HepG2 (cell line): ENCODE data around the gene CCDC148. TPM values are rescaled to one million over a fixed set of nuclear protein-coding genes. Genes with fewer than 3 reads are reported as not detected.
A peak's percentile ranks its signal among the peaks of the same experiment; 100 is the strongest.

Experiments used
- ATAC-seq: fragments of 200-7000 bp; cut with Tn5 transposase; 3 replicates; pipeline ENCODE4 v1.9.1; 2020; ENCODE audit warnings: mild to moderate bottlenecking, moderate library complexity
- BruUV-seq: library from RNA; stranded (reverse); fragments of 400-500 nt; replicated peaks from 2 replicates; lab custom pipeline; 2021; lab: Mats Ljungman, UMichigan
- CTCF ChIA-PET: fragments of 300-600 bp; formaldehyde crosslinking; extraction: SDS; loops from one replicate; lab custom pipeline; 2021; ENCODE audit warnings: low total read pairs, inconsistent platforms, low intra/inter-chr PET ratio; lab: Yijun Ruan, JAX
- POLR2A ChIA-PET: fragments of 350-600 bp; sonication (Branson Sonifier 250); formaldehyde crosslinking; loops from one replicate; lab custom pipeline; 2020; ENCODE audit warnings: antibody characterized with exemption, inconsistent platforms; lab: Yijun Ruan, JAX
- DNase-seq: peaks from one replicate; pipeline ENCODE4 v3.0.0-alpha.2; 2015; ENCODE audit warnings: low spot score
- FAIRE-seq: peaks from 3 replicates; lab custom pipeline; 2011; peaks lifted over from hg19 to GRCh38; lab: Jason Lieb, UNC
- H2AFZ ChIP-seq: one replicate; pipeline ENCODE4 v1.6.1; 2011; ENCODE audit warnings: low read length, inconsistent platforms
- H3K27ac ChIP-seq: fragments of 300-600 bp; 3 replicates; pipeline ENCODE4 v1.8.0; 2011; ENCODE audit warnings: mixed run types, mild to moderate bottlenecking, mixed read lengths, low read length, inconsistent platforms; ENCODE audit not compliant: insufficient read depth; ENCODE audit errors: extremely low read length
- H3K27me3 ChIP-seq, 2 experiments: fragments of 200-600 bp in 1 of 2; 2 replicates in 1 of 2; 3 replicates in 1 of 2; pipeline versions ENCODE4 v1.6.0 to v1.8.0; 2011; ENCODE audit warnings: low read length in 2 of 2, mild to moderate bottlenecking in 2 of 2, moderate library complexity in 2 of 2, inconsistent platforms in 1 of 2; ENCODE audit not compliant: insufficient read depth in 2 of 2, control insufficient read depth in 1 of 2
- H3K36me3 ChIP-seq, 2 experiments: fragments of 200-600 bp in 1 of 2; replicated peaks in 1 of 2; 2 replicates in 1 of 2; 3 replicates in 1 of 2; pipeline versions ENCODE4 v1.5.1 to v1.8.0; 2011; ENCODE audit warnings: low read length in 2 of 2, inconsistent platforms in 1 of 2; ENCODE audit not compliant: insufficient read depth in 2 of 2, control insufficient read depth in 1 of 2
- H3K4me1 ChIP-seq: 2 replicates; pipeline ENCODE4 v1.5.1; 2012; ENCODE audit warnings: low read length, inconsistent platforms; ENCODE audit not compliant: insufficient read depth
- H3K4me2 ChIP-seq: 2 replicates; pipeline ENCODE4 v1.6.0; 2011; ENCODE audit warnings: low read depth, low read length, inconsistent platforms
- H3K4me3 ChIP-seq, 3 experiments: fragments of 200-600 bp in 1 of 3; sonication (generic), shearing (Covaris generic) in 1 of 3; replicated peaks in 1 of 3; 2 replicates each; pipeline ENCODE4 v1.5.1; 2011 to 2016; ENCODE audit warnings: low read length in 3 of 3, inconsistent platforms in 2 of 3, low read depth in 2 of 3, mild to moderate bottlenecking in 2 of 3, control low read depth in 1 of 3, mixed read lengths in 1 of 3; ENCODE audit not compliant: insufficient read depth in 1 of 3
- H3K79me2 ChIP-seq: one replicate; pipeline ENCODE4 v1.6.1; 2011; ENCODE audit warnings: low read length, inconsistent platforms; ENCODE audit not compliant: insufficient read depth
- H3K9ac ChIP-seq: 2 replicates; pipeline ENCODE4 v1.6.0; 2011; ENCODE audit warnings: mild to moderate bottlenecking, low read depth, low read length, inconsistent platforms; ENCODE audit not compliant: insufficient read depth
- H3K9me3 ChIP-seq: 2 replicates; pipeline ENCODE4 v1.5.1; 2012; ENCODE audit warnings: mild to moderate bottlenecking, low read length
- H4K20me1 ChIP-seq: 2 replicates; pipeline ENCODE4 v1.6.0; 2011; ENCODE audit warnings: inconsistent platforms, mild to moderate bottlenecking, low read length, moderate library complexity; ENCODE audit not compliant: insufficient read depth
- CBX2 ChIP-seq, 2 experiments: fragments of 200-600 bp in 1 of 2; sonication (generic); formaldehyde crosslinking in 1 of 2; IDR thresholded peaks; 2 replicates each; pipeline versions ENCODE4 v1.7.0 to v1.8.1; 2018 to 2022; ENCODE audit warnings: low read depth in 2 of 2, low read length in 1 of 2, mild to moderate bottlenecking in 1 of 2, missing genetic modification reagents in 1 of 2
- KAT7 ChIP-seq: IDR thresholded peaks from 2 replicates; pipeline ENCODE4 v1.6.1; 2018; ENCODE audit warnings: borderline replicate concordance, missing compliant biosample characterization
- RORA ChIP-seq: sonication (generic); formaldehyde crosslinking; IDR thresholded peaks from 2 replicates; pipeline ENCODE4 v1.5.0; 2020; ENCODE audit warnings: mild to moderate bottlenecking, missing genetic modification reagents, moderate library complexity
- RXRB ChIP-seq: IDR thresholded peaks from 2 replicates; pipeline ENCODE4 v1.6.1; 2016; ENCODE audit warnings: borderline replicate concordance, missing genetic modification reagents, missing compliant biosample characterization
- SNAI1 ChIP-seq: sonication (generic); formaldehyde crosslinking; IDR thresholded peaks from 2 replicates; pipeline ENCODE4 v1.5.0; 2020; ENCODE audit warnings: mild to moderate bottlenecking, missing genetic modification reagents, borderline replicate concordance
- SNAPC2 ChIP-seq: sonication (generic); formaldehyde crosslinking; IDR thresholded peaks from 2 replicates; pipeline ENCODE4 v1.8.1; 2022; ENCODE audit warnings: mild to moderate bottlenecking, missing genetic modification reagents
- U2AF2 ChIP-seq: fragments of 200-400 bp; formaldehyde crosslinking; IDR thresholded peaks from 2 replicates; pipeline ENCODE4 v1.6.1; 2017; ENCODE audit warnings: low read depth, mild to moderate bottlenecking, low read length
- ZKSCAN8 ChIP-seq: IDR thresholded peaks from 2 replicates; pipeline ENCODE4 v1.6.1; 2016; ENCODE audit warnings: borderline replicate concordance, missing genetic modification reagents, missing compliant biosample characterization
- ZNF891 ChIP-seq: sonication (generic); formaldehyde crosslinking; IDR thresholded peaks from 2 replicates; pipeline ENCODE4 v1.5.0; 2020; ENCODE audit warnings: mild to moderate bottlenecking, missing genetic modification reagents
- WGBS: methylation state at CpG from one replicate; pipeline ENCODE4 v1.1.6; 2017; ENCODE audit warnings: low lambda C conversion rate; 5-methylcytosine and 5-hydroxymethylcytosine counted together
- in situ Hi-C: cut with HindIII; loops from 2 replicates; pipeline ENCODE4 v1.10.0; 2017; ENCODE audit warnings: low pct_unique_long_range_greater_than_20kb; ENCODE audit not compliant: extremely low pct_ligation_motif_present
- intact Hi-C: fragments of 100-400 bp; cut with micrococcal nuclease; formaldehyde crosslinking; loops from one replicate; pipeline ENCODE4 v1.10.0; 2022; ENCODE audit not compliant: unreplicated experiment
- polyA plus RNA-seq, 8 experiments: library from polyadenylated mRNA; depleted of rRNA in 3 of 8; stranded (reverse) in 7 of 8; unstranded in 1 of 8; fragments of >200 nt; fragmentation: Illumina TruSeq in 4 of 8; extraction: Trizol in 4 of 8; gene quantifications; 2 replicates each; pipeline versions ENCODE4 v1.2.1 to v1.2.3, GENCODE V29; 2011 to 2016; ENCODE audit warnings: low read depth in 4 of 8, missing spikeins in 1 of 8, mixed read lengths in 1 of 8; ENCODE audit not compliant: insufficient read depth in 1 of 8
- total RNA-seq, 5 experiments: library from RNA; depleted of rRNA; stranded (reverse); fragments of >200 nt; fragmentation: Illumina TruSeq; extraction: Trizol; gene quantifications; 2 replicates each; pipeline ENCODE4 v1.2.3, GENCODE V29; 2016; ENCODE audit warnings: low read depth in 1 of 5
- TF ChIP-seq, protein P1 (sequence below): sonication (generic); formaldehyde crosslinking; IDR thresholded peaks from 2 replicates; pipeline ENCODE4 v1.4.0; 2020; ENCODE audit warnings: missing genetic modification reagents
- TF ChIP-seq, protein P2 (sequence below): sonication (generic); formaldehyde crosslinking; conservative IDR thresholded peaks from 2 replicates; pipeline ENCODE4 v1.4.0; 2020; ENCODE audit warnings: mild to moderate bottlenecking, missing genetic modification reagents, moderate library complexity
- TF ChIP-seq, protein P3 (sequence below), 2 experiments: fragments of 450-650 bp in 1 of 2; sonication (generic) in 1 of 2; formaldehyde crosslinking; IDR thresholded peaks; 2 replicates each; pipeline versions ENCODE4 v1.5.0 to v1.8.0; 2020 to 2022; ENCODE audit warnings: mild to moderate bottlenecking in 1 of 2, missing genetic modification reagents in 1 of 2
- TF ChIP-seq, protein P4 (sequence below): sonication (generic); formaldehyde crosslinking; IDR thresholded peaks from 2 replicates; pipeline ENCODE4 v1.4.0; 2020; ENCODE audit warnings: mild to moderate bottlenecking, low read depth, missing genetic modification reagents

The CCDC148 gene
- total and polyA plus RNA-seq, 2 of the 13 experiments (the other 11 are each of a cell fraction or from before 2014, with no cell fraction given): 0.30 to 0.49 TPM

DNA sequence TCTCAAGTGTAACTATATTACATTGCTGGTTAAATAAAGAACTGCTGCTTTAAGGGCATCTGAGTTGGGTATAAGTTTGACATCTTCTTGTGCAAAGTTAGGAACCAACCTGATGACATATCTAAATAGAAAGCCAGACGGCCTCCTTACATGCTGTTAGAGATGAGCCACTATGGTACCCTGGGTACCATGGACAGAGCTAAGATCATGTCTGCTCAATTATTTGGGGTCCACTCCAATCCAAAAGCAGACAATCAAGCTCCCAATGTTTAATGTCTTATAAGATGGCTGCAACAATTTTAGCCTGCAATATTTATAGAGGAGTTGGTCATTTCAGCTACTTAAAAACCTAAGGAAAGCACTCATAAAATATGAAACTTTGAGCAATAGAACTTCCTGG lies 268.6 kb downstream of the CCDC148 start (continued):
- TF ChIP-seq RXRB (CRISPR knock-in tag) (0 out of 2 replicates have a peak, but pooled peaks have one; percentile 19), U2AF2 (no peak)
- TF ChIP-seq, protein P1, sequence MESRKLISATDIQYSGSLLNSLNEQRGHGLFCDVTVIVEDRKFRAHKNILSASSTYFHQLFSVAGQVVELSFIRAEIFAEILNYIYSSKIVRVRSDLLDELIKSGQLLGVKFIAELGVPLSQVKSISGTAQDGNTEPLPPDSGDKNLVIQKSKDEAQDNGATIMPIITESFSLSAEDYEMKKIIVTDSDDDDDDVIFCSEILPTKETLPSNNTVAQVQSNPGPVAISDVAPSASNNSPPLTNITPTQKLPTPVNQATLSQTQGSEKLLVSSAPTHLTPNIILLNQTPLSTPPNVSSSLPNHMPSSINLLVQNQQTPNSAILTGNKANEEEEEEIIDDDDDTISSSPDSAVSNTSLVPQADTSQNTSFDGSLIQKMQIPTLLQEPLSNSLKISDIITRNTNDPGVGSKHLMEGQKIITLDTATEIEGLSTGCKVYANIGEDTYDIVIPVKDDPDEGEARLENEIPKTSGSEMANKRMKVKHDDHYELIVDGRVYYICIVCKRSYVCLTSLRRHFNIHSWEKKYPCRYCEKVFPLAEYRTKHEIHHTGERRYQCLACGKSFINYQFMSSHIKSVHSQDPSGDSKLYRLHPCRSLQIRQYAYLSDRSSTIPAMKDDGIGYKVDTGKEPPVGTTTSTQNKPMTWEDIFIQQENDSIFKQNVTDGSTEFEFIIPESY (CRISPR knock-in tag): no peak

DNA sequence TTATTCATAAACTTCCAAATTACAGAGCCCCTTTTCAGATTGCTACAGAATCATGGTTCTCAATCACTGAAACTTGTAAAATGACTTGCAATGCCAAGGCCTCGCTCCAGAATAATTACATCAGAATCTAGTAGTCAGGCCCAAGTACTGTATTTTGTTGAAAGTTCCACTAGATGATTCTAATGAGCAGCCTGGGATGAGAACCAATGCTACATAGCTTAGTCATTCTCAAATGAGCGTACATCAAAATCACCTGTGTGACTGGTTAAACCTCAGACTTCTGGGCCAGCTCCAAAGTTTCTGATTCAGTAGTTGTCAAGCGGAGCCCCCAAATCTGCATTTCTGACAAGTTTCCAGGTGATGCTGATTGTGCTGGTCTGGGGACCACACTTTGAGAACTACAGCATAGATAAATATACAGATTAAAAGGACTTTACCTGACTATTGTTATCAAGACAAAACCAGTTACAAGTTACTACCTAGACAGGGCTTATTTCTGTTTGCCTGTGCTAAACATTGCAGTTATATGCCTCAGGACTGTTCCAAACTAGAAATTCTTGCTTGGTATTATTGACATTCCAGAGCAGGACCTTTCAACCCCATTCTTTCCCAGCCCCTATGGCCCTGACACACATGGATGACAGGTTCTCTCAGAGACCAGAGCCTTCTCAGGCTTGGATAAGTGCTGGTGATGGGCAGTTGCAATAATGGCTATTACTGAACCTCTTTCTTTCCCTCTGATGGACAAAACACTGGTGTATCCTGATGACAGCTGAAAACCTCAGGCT lies 271.8 kb downstream of the CCDC148 start:
- intact Hi-C loops: loop anchor here (1.0 to 2.0 kb wide), 3 partner anchors 22 to 272 kb away; partner anchors contain the start of genes CCDC148 and PKP4
- H3K4me1 ChIP-seq: peaks cover 97% of the 10 kb centered on the region
- ATAC-seq (peak; percentile 98), DNase-seq (peak; percentile 97), FAIRE-seq (peak; percentile 76)
- H3K4me3 ChIP-seq: no peak overlapping the region; a peak in 1 of 6 replicates
- H3K9me3 ChIP-seq: no peaks in the 10 kb centered on the region
- BruUV-seq: no TSS peak
- H3K9ac ChIP-seq: no peak overlapping the region
- H3K36me3 ChIP-seq: no peaks in the 10 kb centered on the region
- H2AFZ ChIP-seq: no peak overlapping the region
- 62% methylated on average over 3 of the region's 3 CpGs for WGBS
- in situ Hi-C loops: loop anchor here (5.0 kb wide), 1 partner anchor 273 kb away; the partner anchor contains the start of genes CCDC148 and PKP4
- ChIA-PET CTCF (no interaction called here), POLR2A (interaction anchor here (0.8 to 1.4 kb wide), 3 partner anchors 53 to 273 kb away, joined by 4 to 8 read pairs (median 4); no protein-coding TSS in a partner anchor)
- peak overlapping the region; percentile 28 for H3K27ac ChIP-seq
- no peaks in the 10 kb centered on the region for H3K79me2 ChIP-seq
- H3K4me2 ChIP-seq: peak overlapping the region; percentile 51
- H4K20me1 ChIP-seq: no peaks in the 10 kb centered on the region
- no peaks in the 10 kb centered on the region for H3K27me3 ChIP-seq
- TF ChIP-seq SNAI1 (CRISPR knock-in tag) (no peak), RORA (CRISPR knock-in tag) (0 out of 2 replicates have a peak, but pooled peaks have one; percentile 38), KAT7 (CRISPR knock-in tag) (0 out of 2 replicates have a peak, but pooled peaks have one; percentile 35), ZKSCAN8 (0 out of 2 replicates have a peak, but pooled peaks have one; percentile 19), ZNF891 (CRISPR knock-in tag) (no peak), SNAPC2 (CRISPR knock-in tag) (no peak), CBX2 (IDR thresholded peaks at IDR 0.05; ENCODE audit: low read depth, low read length) (no peak), CBX2 (CRISPR knock-in tag; IDR thresholded peaks at IDR 0.05; ENCODE audit: low read depth) (no peak)
- TF ChIP-seq, protein P2, sequence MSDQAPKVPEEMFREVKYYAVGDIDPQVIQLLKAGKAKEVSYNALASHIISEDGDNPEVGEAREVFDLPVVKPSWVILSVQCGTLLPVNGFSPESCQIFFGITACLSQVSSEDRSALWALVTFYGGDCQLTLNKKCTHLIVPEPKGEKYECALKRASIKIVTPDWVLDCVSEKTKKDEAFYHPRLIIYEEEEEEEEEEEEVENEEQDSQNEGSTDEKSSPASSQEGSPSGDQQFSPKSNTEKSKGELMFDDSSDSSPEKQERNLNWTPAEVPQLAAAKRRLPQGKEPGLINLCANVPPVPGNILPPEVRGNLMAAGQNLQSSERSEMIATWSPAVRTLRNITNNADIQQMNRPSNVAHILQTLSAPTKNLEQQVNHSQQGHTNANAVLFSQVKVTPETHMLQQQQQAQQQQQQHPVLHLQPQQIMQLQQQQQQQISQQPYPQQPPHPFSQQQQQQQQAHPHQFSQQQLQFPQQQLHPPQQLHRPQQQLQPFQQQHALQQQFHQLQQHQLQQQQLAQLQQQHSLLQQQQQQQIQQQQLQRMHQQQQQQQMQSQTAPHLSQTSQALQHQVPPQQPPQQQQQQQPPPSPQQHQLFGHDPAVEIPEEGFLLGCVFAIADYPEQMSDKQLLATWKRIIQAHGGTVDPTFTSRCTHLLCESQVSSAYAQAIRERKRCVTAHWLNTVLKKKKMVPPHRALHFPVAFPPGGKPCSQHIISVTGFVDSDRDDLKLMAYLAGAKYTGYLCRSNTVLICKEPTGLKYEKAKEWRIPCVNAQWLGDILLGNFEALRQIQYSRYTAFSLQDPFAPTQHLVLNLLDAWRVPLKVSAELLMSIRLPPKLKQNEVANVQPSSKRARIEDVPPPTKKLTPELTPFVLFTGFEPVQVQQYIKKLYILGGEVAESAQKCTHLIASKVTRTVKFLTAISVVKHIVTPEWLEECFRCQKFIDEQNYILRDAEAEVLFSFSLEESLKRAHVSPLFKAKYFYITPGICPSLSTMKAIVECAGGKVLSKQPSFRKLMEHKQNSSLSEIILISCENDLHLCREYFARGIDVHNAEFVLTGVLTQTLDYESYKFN (CRISPR knock-in tag): peak; percentile 84
- TF ChIP-seq, protein P3, sequence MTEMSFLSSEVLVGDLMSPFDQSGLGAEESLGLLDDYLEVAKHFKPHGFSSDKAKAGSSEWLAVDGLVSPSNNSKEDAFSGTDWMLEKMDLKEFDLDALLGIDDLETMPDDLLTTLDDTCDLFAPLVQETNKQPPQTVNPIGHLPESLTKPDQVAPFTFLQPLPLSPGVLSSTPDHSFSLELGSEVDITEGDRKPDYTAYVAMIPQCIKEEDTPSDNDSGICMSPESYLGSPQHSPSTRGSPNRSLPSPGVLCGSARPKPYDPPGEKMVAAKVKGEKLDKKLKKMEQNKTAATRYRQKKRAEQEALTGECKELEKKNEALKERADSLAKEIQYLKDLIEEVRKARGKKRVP (CRISPR knock-in tag; IDR thresholded peaks at IDR 0.05): peak in 1 of 2 experiments; percentile 41; a peak in 1 of 4 replicates
- TF ChIP-seq, protein P4, sequence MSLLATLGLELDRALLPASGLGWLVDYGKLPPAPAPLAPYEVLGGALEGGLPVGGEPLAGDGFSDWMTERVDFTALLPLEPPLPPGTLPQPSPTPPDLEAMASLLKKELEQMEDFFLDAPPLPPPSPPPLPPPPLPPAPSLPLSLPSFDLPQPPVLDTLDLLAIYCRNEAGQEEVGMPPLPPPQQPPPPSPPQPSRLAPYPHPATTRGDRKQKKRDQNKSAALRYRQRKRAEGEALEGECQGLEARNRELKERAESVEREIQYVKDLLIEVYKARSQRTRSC (CRISPR knock-in tag): no peak
